Activated CD4-positive, alpha-beta T cell treated with anti-CD3 and anti-CD28 coated beads, Interleukin-2, Interleukin-4, amounts not matched to agents 100 ng/mL and 50 ng/mL, durations not matched to agents 16 hours and 8 hours (primary cell): ENCODE measurements around the gene XKR7.
"Not testable (repeated sequence)": the region's sequence is repeated elsewhere in the genome, so short reads cannot be mapped to it uniquely, and the experiment has no call there.

Source experiments
- DNase-seq: peaks from one replicate; pipeline ENCODE4 v3.0.0-alpha.2; 2020; ENCODE audit warnings: low spot score

Gene XKR7

GRCh38 chr20:31967830-31968249 is at the start of gene XKR7:
XKR7 (plus strand) TSS chr20:31968151; CDS start chr20:31968176, 25 bp downstream.
- DNase-seq, result no peak

GRCh38 chr20:31918466-31919105 is 49.4 kb upstream of the XKR7 start:
- DNase-seq, result no peak

GRCh38 chr20:31919410-31920155 is 48.4 kb upstream of the XKR7 start:
- no peak for DNase-seq

- DNase-seq, result no peak
Observed at GRCh38 chr20:31920275-31920855, 47.6 kb upstream of the XKR7 start.

GRCh38 chr20:31921480-31921879 is 46.5 kb upstream of the XKR7 start:
- not testable (repeated sequence) for DNase-seq

GRCh38 chr20:31922181-31922580 is 45.8 kb upstream of the XKR7 start:
- no peak for DNase-seq

- no peak for DNase-seq
Observed at GRCh38 chr20:31922588-31922987, 45.4 kb upstream of the XKR7 start.

- DNase-seq, result no peak
Observed at GRCh38 chr20:31923388-31924331, 44.3 kb upstream of the XKR7 start.

- no peak for DNase-seq
Observed at GRCh38 chr20:31924561-31924960, 43.4 kb upstream of the XKR7 start.

- DNase-seq, result no peak
Observed at GRCh38 chr20:31925631-31926030, 42.3 kb upstream of the XKR7 start.

GRCh38 chr20:31926493-31926892 is 41.5 kb upstream of the XKR7 start:
- no peak for DNase-seq

- DNase-seq, result no peak
Observed at GRCh38 chr20:31927627-31928159, 40.3 kb upstream of the XKR7 start.

- not testable (repeated sequence) for DNase-seq
Observed at GRCh38 chr20:31929631-31930030, 38.3 kb upstream of the XKR7 start.

GRCh38 chr20:31930779-31931178 is 37.2 kb upstream of the XKR7 start:
- no peak for DNase-seq

GRCh38 chr20:31933698-31934097 is 34.3 kb upstream of the XKR7 start:
- no peak for DNase-seq

GRCh38 chr20:31934491-31934890 is 33.5 kb upstream of the XKR7 start:
- no peak for DNase-seq

- no peak for DNase-seq
Observed at GRCh38 chr20:31934968-31935764, 32.8 kb upstream of the XKR7 start.

GRCh38 chr20:31936420-31936819 is 31.5 kb upstream of the XKR7 start:
- no peak for DNase-seq

- DNase-seq, result no peak
Observed at GRCh38 chr20:31937820-31938219, 30.1 kb upstream of the XKR7 start.

- no peak for DNase-seq
Observed at GRCh38 chr20:31939661-31940060, 28.3 kb upstream of the XKR7 start.

- no peak for DNase-seq
Observed at GRCh38 chr20:31943052-31943471, 24.9 kb upstream of the XKR7 start.
